IPS DF 4.7 (cell line): ENCODE measurements around the gene SLC22A23.
"Not testable (repeated sequence)": the region's sequence is repeated elsewhere in the genome, so short reads cannot be mapped to it uniquely, and the experiment has no call there.

Experiments
- DNase-seq: peaks from one replicate; pipeline ENCODE4 v3.0.0-alpha.2; 2013; ENCODE audit warnings: low spot score; ENCODE audit errors: extremely low read depth

Gene SLC22A23

GRCh38 chr6:3251462-3252314, 205.2 kb downstream of the SLC22A23 start:
- DNase-seq: no peak

GRCh38 chr6:3250231-3250675, 206.6 kb downstream of the SLC22A23 start:
- no peak for DNase-seq

DNA sequence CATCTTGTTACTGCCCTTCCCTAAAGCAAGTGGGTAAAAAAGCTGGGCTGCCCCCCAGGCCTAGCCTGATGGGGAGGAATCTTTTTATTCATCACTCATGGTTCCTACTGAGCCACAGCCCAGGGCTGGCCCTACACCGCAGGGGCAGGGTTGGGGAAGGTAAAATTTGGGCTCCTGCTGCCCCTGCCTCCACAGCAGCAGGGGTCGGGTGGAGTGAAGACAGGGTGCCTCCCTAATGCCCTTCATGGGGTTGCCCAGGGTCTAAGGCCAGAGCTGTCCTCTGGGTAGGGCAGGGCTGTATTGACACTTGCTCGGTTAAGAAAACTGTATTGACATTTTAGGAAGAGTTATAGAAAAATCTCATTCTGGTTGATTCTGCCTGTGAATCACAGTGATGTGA, 207.0 kb downstream of the SLC22A23 start:
- no peak for DNase-seq

- DNase-seq: no peak
Measured at GRCh38 chr6:3247255-3248146, 209.3 kb downstream of the SLC22A23 start.

DNA sequence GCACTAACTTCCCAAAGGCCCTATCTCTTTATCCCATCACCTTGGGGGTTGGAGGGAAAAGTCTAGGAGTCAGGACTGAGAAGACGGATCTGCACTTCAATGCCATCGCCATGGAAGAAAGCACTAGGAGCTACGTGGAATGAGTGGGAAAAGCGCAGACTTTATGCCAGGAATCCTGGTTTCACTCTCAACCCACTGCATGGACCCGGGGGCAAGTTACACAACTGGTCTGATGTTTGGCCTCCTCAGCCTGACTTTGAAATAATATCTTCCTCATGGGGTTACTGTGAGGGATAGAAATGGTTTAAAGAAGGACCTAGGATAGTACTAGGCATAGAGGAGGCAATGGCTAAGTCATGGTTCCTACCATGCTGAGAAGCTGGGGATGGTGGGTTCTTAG, 211.6 kb downstream of the SLC22A23 start:
- DNase-seq: no peak

DNA sequence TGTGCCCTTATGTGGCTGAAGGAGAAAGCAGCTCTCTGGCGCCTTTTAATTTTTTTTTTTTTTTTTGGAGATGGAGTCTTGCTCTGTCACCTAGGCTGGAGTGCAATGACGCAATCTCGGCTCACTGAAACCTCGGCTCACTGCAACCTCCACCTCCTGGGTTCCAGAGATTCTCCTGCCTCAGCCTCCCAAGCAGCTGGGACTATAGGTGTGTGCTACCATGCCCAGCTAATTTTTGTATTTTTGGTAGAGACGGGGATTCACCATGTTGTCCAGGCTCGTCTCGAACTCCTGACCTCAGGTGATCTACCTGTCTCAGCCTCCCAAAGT, 212.1 kb downstream of the SLC22A23 start:
- not testable (repeated sequence) for DNase-seq

DNA sequence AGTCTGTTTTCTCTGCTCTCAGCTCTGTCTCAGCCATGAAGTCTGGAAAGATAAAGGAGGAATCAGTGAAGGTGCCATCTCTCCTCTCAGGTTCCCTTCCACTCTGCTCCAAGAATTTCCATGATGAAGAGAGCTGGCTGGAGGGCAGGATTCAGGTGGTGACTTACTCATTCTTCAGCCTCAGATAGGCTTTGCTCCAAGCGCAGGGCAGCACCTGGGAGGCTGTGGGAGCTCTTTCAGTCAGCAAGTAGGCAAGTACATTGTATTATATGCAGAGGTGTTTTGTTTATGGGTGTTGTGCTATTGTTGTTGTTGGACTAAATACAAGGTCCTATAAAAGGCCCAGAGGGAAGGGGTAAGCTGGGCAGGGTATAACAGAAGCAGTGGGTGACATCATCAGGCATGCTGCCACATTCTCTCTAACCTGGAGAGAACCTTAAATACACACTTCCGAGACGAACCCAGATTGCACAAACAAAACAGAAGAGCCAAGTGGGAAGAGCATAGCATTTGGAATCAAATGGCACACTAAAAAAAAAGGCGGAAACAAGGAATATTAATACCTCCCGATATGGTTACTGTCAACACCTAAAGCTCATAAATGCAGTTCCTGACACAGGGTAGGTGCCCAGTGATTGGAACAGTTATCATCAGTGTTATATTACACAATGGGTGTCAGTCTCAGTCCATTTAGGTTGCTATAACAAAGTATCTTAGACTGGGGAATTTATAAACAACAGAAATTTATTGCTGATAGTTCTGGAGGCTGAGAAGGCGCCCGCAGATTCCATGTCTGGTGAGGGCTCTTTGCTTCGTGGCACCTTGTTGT, 212.6 kb downstream of the SLC22A23 start:
- no peak for DNase-seq

DNA sequence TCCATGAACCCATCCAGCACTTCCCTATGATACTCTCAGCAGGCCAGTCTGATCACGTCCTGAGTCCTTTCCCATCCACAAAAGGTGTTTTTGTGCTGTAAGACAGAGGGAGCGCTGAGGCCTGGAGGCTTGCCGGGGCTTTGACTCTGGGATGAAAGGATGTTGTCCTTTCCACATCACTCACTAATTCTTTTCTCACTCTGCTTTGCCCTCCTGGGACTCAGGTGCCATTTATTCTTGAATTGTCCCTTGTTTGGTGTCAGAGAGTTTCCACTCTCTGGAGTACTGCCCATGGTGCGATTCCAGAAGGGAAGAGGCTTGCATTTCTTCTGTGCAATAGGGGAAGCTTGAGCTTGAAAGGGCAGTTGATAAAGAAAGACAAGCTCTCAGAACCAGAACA, 214.1 kb downstream of the SLC22A23 start:
- no peak for DNase-seq

DNA sequence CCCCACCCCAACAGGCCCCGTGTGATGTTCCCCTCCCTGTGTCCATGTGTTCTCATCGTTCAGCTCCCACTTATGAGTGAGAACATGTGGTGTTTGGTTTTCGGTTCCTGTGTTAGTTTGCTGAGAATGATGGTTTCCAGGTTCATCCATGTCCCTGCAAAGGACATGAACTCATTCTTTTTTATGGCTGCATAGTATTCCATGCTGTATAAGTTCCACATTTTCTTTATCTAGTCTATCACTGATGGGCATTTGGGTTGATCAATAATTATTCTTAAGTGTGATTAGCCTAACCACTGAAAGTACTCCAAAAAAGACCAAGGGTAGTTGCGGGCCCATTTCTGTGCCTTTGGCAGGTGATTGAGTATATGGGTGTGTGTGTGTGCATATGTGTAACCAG, 215.1 kb downstream of the SLC22A23 start:
- DNase-seq: not testable (repeated sequence)

GRCh38 chr6:3240595-3240994, 216.3 kb downstream of the SLC22A23 start:
- no peak for DNase-seq

- no peak for DNase-seq
Measured at GRCh38 chr6:3239110-3239830, 217.6 kb downstream of the SLC22A23 start.

DNA sequence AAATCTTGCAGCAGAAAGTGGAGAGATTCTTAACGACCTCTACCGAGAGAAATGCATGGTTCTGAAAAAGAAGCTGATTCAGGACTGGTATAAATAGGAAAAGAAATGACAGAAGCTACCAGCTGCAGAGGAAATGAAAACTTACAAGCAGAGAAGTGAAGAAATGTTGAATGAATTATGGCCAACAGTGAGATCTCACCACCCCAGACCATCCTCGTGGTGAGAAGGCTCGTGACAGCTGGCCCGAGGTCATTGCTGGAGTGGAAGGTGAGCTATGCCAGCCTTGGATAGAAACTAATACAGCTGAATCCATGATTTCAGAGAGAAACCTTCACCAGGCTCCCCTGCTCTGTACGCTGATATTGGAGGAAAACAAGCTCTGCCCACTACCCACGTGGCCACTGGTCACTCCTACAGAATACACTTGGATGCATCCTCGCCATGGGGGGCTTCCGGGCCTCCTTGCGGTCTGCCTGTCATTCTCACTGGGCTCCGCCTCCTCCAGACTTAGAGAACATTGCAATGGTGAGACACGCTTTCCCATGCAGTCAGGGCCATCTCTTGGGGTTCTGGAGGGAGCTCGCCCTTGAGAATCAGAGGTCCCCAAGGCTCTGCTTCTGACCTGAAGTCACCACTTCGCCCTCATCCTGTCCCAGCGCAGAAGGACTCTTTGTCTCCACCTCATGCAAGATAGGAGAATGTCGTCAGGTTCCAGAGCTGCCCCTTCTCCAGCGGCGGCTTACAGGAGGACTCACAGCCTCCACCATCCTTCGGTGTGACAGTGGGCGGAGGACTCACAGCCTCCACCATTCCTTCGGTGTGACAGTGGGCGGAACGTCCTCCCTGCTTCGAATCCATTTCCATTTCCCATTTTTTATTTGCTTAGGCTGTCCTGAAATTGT, 218.8 kb downstream of the SLC22A23 start:
- no peak for DNase-seq

GRCh38 chr6:3236005-3236404, 220.8 kb downstream of the SLC22A23 start:
- DNase-seq: no peak

- no peak for DNase-seq
Measured at GRCh38 chr6:3235486-3235885, 221.4 kb downstream of the SLC22A23 start.

- DNase-seq: no peak
Measured at GRCh38 chr6:3233904-3234303, 222.9 kb downstream of the SLC22A23 start.

DNA sequence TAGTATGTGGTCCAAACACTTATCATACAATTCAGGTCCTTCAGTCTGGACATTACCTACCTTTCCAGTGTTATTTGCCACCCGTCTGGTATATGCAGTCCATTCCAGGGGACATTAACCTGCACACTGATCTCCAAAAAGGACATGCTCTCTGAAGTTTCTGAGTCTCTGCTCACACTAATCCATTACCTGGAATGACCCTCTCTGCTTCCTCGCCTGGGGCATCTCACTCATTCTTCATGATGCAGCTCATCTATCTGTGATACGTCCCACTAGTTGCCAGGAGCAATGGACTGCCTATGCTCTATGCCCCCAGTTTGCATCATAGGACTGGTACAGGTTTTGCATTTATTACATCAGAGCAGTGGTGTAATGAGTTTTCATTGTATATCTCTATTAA, 223.5 kb downstream of the SLC22A23 start:
- no peak for DNase-seq

GRCh38 chr6:3232017-3232945, 224.6 kb downstream of the SLC22A23 start:
- DNase-seq: no peak

- DNase-seq: no peak
Measured at GRCh38 chr6:3231247-3232016, 225.4 kb downstream of the SLC22A23 start.
